Small intestine (tissue), 7 donors: ENCODE measurements around the gene CADPS. TPM values are rescaled to one million over a fixed set of nuclear protein-coding genes. Genes with fewer than 3 reads are reported as not detected.

Experiments used
- DNase-seq, 2 donors: peaks; one replicate each; pipeline versions ENCODE4 v3.0.0 to v3.0.0-alpha.2; 2013
- FAIRE-seq: peaks from 2 replicates; lab custom pipeline; 2012; peaks lifted over from hg19 to GRCh38; lab: Jason Lieb, UNC
- H3K27ac ChIP-seq, 3 donors: one replicate each; pipeline ENCODE4 v1.5.1; 2013; ENCODE audit warnings: low read length in 2 of 3, mild to moderate bottlenecking in 2 of 3, control low read depth in 1 of 3, inconsistent platforms in 1 of 3, low read depth in 1 of 3, moderate library complexity in 1 of 3
- H3K27me3 ChIP-seq, 3 donors: one replicate each; pipeline ENCODE4 v1.6.1; 2013; ENCODE audit warnings: low read length in 3 of 3, inconsistent platforms in 1 of 3; ENCODE audit not compliant: control insufficient read depth in 3 of 3, insufficient read depth in 3 of 3
- H3K36me3 ChIP-seq, 3 donors: one replicate each; pipeline ENCODE4 v1.6.1; 2013; ENCODE audit warnings: low read length in 3 of 3, inconsistent platforms in 1 of 3, low read depth in 1 of 3, mild to moderate bottlenecking in 1 of 3, moderate library complexity in 1 of 3; ENCODE audit not compliant: control insufficient read depth in 3 of 3, insufficient read depth in 2 of 3
- H3K4me1 ChIP-seq, 3 donors: one replicate each; pipeline ENCODE4 v1.6.1; 2013; ENCODE audit warnings: low read length in 2 of 3, inconsistent platforms in 1 of 3, low read depth in 1 of 3, mild to moderate bottlenecking in 1 of 3, moderate library complexity in 1 of 3; ENCODE audit not compliant: control insufficient read depth in 3 of 3, insufficient read depth in 2 of 3
- H3K4me3 ChIP-seq, 3 donors: one replicate each; pipeline ENCODE4 v1.5.1; 2013; ENCODE audit warnings: low read length in 3 of 3, control low read depth in 1 of 3, inconsistent platforms in 1 of 3, low read depth in 1 of 3, mild to moderate bottlenecking in 1 of 3, moderate library complexity in 1 of 3
- H3K9me3 ChIP-seq, 2 donors: one replicate each; pipeline ENCODE4 v1.6.1; 2013; ENCODE audit warnings: low read depth in 1 of 2, low read length in 1 of 2; ENCODE audit not compliant: control insufficient read depth in 2 of 2, insufficient read depth in 1 of 2
- WGBS, 3 donors: extraction: QIAGEN DNeasy Blood & Tissue Kit; methylation state at CpG; one replicate each; pipeline ENCODE4 v1.1.7; 2013; 5-methylcytosine and 5-hydroxymethylcytosine counted together
- polyA plus RNA-seq, 4 donors: library from polyadenylated mRNA; stranded (reverse) in 3 of 4; unstranded in 1 of 4; fragments of 200-250 nt in 3 of 4; fragments of 120-200 nt in 1 of 4; gene quantifications; one replicate each; pipeline versions ENCODE4 v1.2.1 to v1.2.3, GENCODE V29; 2013
- donor health status: healthy with polysubstance abuse.
- donor health status: control.
- donor health status: control.
- donor health status: Bipolar disorder and iron deficiency.
- donor health status: healthy.

CADPS gene
- polyA plus RNA-seq, 4 donors = 1.9 to 9.3 (median 6.0) TPM

DNA sequence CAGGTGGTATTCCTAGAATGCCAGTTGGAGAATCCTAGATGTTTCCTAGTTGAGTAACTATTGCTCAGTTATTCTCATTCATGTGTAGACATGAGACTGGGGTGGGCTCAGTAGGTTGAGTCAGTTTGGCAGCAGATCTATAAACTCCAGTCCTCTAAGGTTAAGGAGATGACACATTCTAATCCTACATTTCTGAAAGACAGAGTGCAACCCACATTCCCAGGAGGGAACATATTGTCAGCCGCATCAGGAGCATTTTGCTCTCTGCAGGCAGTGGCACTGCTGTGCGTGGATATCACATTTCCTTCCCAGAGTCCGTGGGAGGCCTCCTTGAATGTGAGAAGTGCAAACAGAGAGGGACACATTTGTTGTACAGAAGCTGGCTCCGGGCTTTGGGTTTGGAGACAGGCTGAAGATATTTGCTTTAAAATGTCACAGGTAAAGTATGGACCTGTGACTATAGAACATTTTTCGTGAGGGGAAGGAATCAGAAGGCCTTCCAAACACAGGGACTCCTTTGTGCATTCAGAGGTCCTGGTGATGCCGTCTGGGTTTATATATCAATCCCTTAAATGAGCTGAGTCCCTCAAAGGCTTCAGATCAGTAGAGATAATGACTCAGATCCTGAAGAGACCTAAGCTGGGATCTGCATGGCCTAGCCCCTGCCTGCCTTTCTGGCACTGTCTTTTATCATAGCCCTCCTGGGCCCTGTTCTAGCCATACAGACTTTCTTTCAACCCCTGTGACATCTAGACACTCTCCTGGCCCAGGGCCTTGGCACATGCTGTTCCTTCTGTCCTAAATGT, 156.5 kb downstream of the CADPS start:
- no peaks in the 10 kb centered on the region for H3K27me3 ChIP-seq
- H3K4me3 ChIP-seq = no peak overlapping the region
- DNase-seq (no peak), FAIRE-seq (no peak)
- no peaks in the 10 kb centered on the region for H3K36me3 ChIP-seq
- H3K9me3 ChIP-seq = no peaks in the 10 kb centered on the region
- WGBS, 3 donors = 58 to 82% (median 70%) methylated on average over 6 of the region's 6 CpGs
- no peaks in the 10 kb centered on the region for H3K4me1 ChIP-seq
- H3K27ac ChIP-seq = no peak overlapping the region

DNA sequence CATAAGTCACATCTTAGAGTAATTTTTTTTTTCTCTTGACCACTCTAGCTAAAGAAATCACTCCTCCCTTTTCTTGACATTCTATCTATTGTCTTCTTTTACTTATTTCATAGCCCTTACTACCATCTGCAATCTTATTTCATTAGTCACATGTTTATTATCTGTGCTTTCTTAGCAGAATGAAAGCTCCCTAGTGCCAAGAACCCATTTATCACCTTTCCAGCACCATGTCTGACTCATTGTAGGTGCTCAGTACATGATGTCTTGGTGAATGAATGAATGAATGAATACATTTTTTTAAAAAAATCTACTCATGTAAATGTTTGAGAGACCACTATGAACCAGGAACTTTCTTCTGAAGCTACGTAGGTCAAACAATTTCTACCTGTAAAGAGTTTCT, 157.2 kb downstream of the CADPS start:
- no peak overlapping the region for H3K4me3 ChIP-seq
- WGBS, 3 donors = 44 to 57% (median 54%) methylated on average over 1 of the region's 1 CpG
- no peaks in the 10 kb centered on the region for H3K36me3 ChIP-seq
- H3K27me3 ChIP-seq = no peaks in the 10 kb centered on the region
- H3K9me3 ChIP-seq = no peaks in the 10 kb centered on the region
- H3K4me1 ChIP-seq = no peaks in the 10 kb centered on the region
- DNase-seq = peak in 1 of 2 donors; percentile 24
- H3K27ac ChIP-seq = no peak overlapping the region
- no peak for FAIRE-seq

DNA sequence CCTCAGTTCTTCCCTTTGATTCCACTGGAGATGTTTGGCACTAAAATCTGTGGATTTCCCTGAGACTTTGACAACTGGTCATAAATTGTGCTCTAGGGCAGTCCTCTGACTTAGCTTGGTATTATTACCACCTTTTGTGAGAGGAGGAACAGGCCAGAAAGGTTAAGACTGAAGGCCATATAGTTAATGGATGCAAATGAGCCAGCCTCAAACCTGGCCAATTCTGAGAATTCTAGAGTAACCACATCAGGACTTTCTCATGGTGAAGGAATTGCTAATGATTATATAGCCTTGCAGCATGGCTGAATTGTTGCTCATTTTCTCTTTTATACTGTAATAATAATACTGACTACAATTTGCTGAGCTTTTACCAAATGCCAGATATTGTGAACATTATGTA, 162.5 kb downstream of the CADPS start:
- Histone ChIP-seq H3K4me1 (peaks cover 0 to 2% (median 0%) of the 10 kb centered on the region in 3 donors), H3K27me3 (no peaks in the 10 kb centered on the region), H3K9me3 (no peaks in the 10 kb centered on the region), H3K27ac (no peak overlapping the region), H3K36me3 (no peaks in the 10 kb centered on the region), H3K4me3 (no peak overlapping the region)
- no peak for FAIRE-seq
- DNase-seq = no peak

DNA sequence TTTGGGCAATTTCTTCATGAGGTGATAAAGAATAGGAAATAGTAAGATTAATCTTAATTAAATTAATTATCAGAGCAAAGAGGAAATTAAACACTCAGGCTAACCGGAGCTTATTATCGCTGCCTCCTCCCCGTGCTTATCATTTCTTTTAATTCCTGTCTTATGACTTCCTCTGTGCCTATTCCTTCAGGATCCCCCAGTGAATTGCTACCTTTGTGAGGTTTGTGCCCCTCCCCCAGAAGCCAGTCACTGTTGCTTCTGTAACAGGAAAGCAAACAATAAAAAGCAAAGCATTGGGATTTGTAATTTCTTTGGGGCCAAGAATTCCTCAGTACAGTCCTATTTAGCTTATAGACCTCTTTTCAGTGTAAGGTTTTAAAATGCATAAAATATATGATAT, 164.5 kb downstream of the CADPS start:
- Histone ChIP-seq H3K9me3 (no peaks in the 10 kb centered on the region), H3K4me3 (no peak overlapping the region), H3K27me3 (no peaks in the 10 kb centered on the region), H3K36me3 (no peaks in the 10 kb centered on the region), H3K27ac (no peak overlapping the region), H3K4me1 (peaks cover 0 to 2% (median 0%) of the 10 kb centered on the region in 3 donors)
- DNase-seq (no peak), FAIRE-seq (no peak)
- 63 to 75% (median 74%) methylated on average over 3 of the region's 3 CpGs for WGBS, 3 donors

DNA sequence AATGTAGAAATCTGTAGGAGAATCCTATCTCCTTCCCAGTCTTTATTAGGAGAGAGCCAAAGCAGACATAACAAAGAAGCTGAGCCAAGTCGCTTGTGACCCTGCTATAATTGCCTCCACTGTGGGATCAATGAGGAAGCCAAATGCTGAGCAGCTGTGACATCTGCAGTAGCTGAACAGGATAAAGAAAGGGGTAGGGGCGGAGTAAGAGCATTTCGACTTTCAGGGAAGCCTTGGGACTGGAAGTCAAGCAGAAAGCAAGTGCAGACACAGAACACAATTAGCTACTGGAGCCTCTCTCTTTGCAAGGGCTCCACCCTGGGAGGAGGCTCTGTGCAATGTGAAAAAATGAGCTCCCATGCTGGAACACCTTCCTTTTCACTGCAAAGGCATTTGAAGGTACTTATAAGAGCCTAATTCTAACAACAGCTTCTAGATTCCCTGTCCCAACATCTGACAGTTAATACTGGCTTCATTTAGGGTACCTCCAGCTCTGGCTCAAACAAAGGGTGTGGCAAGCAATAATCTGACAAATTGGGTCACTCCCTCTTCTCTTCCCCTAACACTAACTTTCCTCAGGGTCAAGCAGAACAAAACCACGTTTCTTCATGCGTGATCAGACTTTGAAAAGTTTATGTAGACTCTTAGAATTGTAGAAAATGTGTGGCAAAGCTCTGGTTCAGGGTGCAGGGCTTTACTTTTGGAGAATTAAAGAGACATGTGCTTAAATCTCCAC, 166.4 kb downstream of the CADPS start:
- H3K27ac ChIP-seq = no peak overlapping the region
- H3K4me1 ChIP-seq = peaks cover 0 to 2% (median 0%) of the 10 kb centered on the region in 3 donors
- no peaks in the 10 kb centered on the region for H3K9me3 ChIP-seq
- no peaks in the 10 kb centered on the region for H3K27me3 ChIP-seq
- DNase-seq (peak; percentile 3 to 9), FAIRE-seq (no peak)
- H3K36me3 ChIP-seq = no peaks in the 10 kb centered on the region
- WGBS, 3 donors = 9 to 17% (median 15%) methylated on average over 5 of the region's 5 CpGs
- H3K4me3 ChIP-seq = no peak overlapping the region

- no peaks in the 10 kb centered on the region for H3K27me3 ChIP-seq
Measured at GRCh38 chr3:62705721-62706120, 169.5 kb downstream of the CADPS start.

DNA sequence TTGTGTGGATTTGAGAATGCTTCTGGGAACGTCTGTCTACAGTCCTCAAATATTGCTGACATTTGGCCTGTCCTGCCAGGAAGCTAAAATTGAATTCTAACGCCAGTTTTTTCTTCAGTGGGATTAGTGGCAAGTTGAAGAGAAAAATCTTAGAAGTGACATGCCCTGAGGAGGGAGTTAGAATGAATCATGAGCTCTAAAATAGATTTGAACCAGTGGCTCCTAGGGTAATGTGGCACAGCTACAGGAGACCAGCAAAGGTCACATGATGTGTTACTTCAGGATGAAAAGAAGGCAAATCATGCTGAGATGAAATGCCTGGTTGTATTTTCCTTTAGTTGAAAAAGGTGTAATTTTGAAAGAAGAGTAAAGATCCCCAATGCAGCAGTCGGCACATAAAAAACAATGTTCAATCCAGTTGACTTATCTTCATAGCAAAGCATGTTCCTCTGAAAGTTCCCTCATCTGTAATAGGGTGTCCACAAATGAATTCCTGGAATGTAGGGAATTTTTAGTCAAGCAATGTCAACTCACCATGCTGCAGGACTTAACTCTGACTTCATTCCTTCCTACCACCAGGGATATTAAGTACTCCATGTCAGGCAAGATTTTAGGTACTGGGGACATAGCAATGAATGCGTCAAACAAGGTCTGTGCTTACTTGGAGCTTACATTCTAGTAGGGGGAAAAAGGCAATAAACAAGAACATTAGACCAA, 171.6 kb downstream of the CADPS start:
- Histone ChIP-seq H3K36me3 (no peaks in the 10 kb centered on the region), H3K27me3 (no peaks in the 10 kb centered on the region), H3K4me1 (no peaks in the 10 kb centered on the region), H3K4me3 (no peak overlapping the region), H3K27ac (no peak overlapping the region), H3K9me3 (no peaks in the 10 kb centered on the region)
- 73 to 86% (median 76%) methylated on average over 4 of the region's 4 CpGs for WGBS, 3 donors
- DNase-seq (no peak), FAIRE-seq (no peak)

More at GRCh38 chr3:62705721-62706120, 169.5 kb downstream of the CADPS start:
- Histone ChIP-seq H3K27ac (no peak overlapping the region), H3K4me3 (no peak overlapping the region), H3K36me3 (no peaks in the 10 kb centered on the region), H3K9me3 (no peaks in the 10 kb centered on the region), H3K4me1 (peaks cover 0 to 2% (median 0%) of the 10 kb centered on the region in 3 donors)
- WGBS, 3 donors = 72 to 80% (median 78%) methylated on average over 2 of the region's 2 CpGs
- DNase-seq (no peak), FAIRE-seq (no peak)

GRCh38 chr3:62700357-62700756, 174.9 kb downstream of the CADPS start:
- no peak overlapping the region for H3K27ac ChIP-seq
- no peaks in the 10 kb centered on the region for H3K9me3 ChIP-seq
- FAIRE-seq (no peak), DNase-seq (no peak)
- no peak overlapping the region for H3K4me3 ChIP-seq
- no peaks in the 10 kb centered on the region for H3K36me3 ChIP-seq
- WGBS, 3 donors = 79 to 80% (median 80%) methylated on average over 3 of the region's 3 CpGs
- peaks cover 0 to 5% (median 2%) of the 10 kb centered on the region in 3 donors for H3K27me3 ChIP-seq
- H3K4me1 ChIP-seq = no peaks in the 10 kb centered on the region
